HUDEP-2 (cell line): ENCODE results near the gene ZBTB24.

Experiments
- DNase-seq, 76 experiments: peaks; one replicate each; lab custom pipeline; 2025; ENCODE audit not compliant: unreplicated experiment in 76 of 76; lab: John Stamatoyannopoulos, UW

ZBTB24 gene

DNA sequence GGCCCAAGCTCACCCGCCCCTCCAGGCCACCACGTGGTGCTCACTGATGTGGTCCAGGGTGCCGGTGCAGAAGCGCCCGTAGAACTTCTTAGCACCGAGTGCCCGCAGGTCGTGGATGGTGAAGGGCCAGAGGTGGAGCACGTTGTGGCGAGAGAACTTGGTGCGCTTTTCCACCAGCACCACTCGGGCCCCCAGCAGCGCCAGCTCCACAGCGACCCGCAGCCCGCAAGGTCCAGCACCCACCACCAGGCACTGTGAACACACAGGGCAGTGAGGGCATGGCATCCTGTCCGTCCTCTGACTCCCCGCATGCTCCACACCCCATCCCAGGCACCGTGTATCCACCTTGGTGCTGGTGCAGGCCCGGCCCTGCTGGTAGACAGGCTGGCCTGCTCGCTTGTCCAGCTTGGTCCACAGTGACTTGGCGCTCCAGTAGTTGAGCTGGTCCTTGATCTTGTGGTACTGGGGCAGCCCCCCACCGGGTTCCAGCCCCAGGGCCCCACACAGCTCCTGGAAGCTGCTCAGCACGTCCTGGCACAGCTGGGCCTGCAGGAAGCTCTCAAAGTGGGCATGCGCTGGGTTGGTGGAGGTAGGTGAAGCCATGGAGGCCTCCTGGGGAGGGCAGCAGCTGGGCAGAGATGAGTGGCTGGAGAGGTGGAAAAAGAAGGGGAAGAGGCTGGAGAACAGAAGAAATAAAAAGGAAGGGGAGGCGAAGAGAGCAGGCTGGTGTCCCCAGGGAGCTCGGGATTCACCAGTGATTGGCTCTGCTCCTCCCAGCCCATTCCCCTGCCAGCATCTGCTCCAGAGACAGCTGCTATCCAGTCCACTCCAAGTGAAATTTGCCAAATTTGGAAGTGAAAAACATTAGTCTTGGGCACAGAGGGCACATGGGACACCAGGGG lies 29.2 kb downstream of the ZBTB24 start:
- no peak for DNase-seq

DNA sequence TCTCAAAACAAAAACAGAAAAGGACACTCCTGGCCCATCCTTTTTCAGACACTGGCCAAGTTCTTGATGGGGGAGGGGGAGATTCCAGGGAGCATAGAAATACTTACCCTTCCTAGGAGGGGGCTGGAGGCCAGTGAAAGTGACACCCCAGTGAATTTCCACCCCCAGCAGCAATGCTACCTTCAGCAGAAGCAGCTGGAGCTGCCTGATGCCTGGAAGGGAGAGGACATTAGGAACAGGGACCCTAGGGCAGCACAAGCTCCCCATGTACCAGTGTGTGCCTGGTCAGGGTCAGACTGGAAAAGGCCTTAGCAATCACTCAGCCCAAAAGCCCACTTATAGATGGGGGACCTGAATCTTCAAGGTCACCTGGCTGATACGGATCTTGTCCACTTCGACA lies 29.9 kb downstream of the ZBTB24 start:
- no peak for DNase-seq

DNA sequence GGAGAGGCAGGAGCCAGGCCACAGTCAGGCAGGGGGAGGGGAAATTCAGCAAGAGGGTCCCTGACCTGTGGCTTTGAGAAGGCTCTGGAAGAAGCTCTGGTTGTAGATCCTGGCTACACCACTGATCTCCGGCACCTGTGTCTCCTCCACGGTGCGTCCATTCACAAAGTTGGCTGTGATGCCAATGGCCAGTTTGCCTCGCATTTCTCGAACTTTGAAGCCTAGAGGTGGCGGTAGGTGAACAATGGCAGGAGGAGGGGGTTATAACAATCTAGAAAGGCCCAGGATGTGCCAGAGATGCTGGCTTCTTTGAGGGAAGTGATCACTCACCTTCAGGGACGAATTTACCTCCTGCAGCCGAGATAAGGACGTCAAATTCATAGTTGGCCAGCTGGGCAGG lies 30.8 kb downstream of the ZBTB24 start:
- DNase-seq, result no peak

DNA sequence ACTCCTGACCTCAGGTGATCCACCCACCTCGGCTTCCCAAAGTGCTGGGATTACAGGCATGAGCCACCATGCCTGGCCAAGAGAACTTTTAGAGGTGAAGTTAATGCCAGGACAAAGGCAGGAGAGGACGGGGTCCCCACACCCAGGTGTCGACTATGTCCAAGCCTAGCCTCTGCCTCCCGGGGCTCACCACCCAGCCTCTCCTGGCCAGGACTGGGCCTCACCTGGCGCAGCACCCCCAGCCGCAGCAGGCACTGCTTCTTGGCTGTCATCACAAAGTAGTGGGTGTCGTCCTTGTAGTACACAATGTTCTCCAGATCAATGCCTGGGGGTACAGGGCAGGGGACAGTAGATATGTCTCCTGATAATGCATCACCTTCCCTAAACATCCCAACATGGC lies 31.6 kb downstream of the ZBTB24 start:
- DNase-seq, result no peak

DNA sequence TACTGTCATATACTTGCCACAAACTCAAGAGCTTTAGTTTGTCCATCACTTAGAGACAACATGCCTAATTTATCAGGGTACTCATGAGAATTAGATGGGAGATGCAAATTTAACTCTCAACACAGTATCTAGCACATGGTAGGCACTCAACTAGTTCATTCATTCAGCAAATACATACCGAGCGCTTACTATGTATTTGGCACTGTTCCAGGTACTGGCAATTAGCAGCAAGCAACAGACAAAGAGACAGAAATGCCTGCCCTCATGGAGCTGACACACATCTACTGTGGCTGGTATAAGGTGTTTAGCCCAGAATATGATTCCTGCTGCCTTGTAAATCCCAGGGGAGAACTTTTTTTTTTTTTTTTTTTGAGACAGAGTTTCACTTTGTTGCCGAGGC lies 32.2 kb downstream of the ZBTB24 start:
- DNase-seq, result no peak

DNA sequence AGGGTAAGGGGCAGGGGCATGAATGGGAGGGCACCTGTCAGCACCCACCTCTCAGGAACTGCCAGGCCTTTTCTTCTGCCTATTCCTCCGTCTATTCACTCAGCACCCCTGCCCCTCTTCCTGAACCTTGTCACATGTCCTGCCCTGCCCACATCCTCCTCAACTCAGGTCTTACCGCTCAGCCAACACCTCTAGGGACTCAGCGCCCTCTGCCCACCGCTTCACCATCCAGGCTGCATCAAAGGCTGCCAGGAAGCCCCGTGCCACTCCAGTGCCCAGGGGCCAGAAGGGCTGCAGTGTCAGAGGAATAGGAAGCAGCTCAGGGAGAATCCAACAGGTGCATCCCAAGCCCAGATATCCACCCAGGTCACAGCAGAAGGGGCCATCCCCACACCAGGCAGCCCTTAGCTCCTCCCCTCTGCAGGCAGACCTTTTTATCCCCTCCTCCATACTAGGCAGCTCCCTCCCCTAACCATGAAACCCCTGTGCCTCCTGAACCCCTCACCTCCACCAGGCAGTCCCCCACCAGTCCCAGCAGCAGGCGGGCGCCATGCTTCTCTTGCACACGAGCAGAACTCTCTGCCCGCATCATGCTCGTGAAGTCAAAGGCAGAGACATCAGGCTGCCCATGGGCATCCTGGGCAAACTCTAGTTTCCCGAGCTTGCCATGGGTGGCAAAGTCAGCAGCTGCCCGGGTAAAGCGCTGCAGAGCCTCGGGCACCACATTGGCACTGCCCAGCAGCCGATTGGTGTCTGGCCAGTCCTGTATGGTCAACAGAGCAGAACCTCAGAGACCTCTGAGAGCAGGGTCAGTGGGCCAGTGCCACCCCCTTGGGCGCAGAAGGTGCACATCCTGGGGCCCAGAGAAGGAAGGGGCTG lies 33.0 kb downstream of the ZBTB24 start:
- DNase-seq, result no peak

DNA sequence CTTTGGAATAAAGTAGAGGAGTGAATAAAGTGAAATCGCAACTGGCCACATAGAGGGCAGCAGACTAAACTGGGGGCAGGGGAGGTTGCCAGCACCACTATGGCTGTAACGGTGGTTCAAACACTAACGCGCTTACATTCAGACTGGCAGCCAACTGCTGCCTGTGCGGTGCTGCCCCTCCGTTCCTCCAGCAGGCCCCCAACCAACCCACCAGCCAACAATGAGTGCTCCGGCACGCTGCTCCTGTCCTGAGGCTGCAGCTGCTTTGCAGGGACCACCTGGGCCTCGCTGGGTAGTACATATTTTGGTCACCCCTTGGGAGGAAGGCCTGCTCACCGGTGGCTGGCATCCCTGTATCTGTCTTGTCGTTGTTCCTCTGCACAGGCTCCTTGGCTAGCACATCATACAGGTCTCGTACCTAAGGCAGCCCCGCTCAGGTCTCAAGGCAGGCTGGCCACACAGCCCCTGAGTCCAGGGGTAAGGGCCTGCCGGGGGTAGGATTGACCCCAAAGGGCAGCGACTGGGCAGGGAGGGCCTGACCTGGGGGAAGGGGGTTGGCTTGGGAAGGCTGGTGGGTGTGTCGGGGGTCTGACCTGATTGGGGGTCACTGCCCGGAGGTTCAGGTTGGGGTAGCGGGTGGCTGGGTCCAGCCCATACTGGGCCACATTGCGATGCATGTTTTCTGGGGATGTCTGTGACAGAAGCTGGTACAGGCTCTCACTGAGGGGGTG lies 33.8 kb downstream of the ZBTB24 start:
- no peak for DNase-seq

DNA sequence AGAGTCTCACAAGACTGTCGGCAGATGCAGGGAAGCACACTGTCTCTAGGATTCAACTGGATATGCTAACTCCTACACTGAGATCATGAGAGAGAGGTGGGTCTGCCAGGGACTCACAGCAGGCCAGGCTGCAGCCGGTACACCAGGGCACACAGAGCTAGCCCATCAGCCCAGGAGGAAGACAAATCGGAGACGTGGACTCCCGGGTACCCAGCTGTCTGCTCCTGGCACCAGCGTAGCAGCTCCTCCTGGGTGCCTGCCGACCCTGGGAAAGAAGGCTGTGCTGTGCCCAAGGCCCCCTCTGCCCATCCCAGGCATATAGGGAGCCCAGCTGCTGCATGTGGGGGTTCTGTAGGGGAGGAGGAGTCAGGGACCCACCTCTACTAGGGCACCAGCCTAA lies 34.4 kb downstream of the ZBTB24 start:
- no peak for DNase-seq

DNA sequence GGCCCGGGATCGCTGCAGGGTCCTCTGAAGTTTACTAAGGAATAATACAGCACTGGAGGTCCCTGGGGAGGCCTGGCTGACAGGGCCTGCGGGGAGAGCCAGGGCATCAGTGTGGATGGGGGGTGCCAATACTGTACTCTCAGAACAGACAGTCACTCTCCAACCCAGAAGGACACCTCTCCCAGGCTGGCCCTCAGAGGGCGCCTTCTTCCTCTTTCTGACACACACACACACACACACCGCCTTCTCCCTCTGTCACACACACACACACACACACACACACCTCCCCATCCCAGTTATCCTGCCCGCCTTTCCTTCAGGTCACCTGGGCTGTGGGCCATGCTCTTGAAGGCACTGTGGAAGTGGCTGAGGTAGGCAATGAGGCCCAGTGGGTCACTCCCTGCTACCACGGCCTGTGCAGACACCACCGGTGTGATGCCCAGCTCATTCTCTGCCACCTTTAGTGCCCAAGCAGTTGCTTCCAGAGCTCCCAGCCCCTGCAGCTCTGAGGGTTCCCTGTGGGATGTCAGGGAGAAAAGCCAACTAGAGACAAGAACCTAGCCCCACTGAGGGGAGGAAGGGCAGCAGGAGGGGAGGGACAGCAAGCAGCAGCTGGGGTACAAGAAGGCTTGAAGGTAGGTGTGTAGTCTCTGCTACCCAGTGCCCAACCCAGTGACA lies 35.0 kb downstream of the ZBTB24 start:
- peak in 18 of 76 experiments; percentile 9 to 45 (median 25) for DNase-seq

DNA sequence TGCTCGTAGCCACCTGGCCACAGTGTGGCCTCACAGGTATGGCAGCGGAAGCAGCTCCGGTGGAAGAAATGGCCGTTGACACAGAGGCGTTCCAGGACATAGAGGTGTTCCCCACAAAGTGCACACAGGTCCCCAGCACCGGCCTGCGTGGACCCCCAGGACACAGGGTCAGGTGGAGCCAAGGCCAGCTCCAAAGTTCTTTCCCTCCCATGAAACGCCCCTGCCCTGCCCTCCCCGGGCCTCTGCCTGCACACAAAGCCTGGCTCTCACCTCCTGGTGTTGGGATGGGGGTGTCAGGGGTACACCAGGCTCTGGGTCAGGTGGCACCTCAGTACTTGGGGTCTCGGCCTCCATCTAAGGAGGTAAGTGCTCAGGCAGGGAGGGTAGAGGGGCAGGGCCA lies 35.9 kb downstream of the ZBTB24 start:
- DNase-seq, result no peak

DNA sequence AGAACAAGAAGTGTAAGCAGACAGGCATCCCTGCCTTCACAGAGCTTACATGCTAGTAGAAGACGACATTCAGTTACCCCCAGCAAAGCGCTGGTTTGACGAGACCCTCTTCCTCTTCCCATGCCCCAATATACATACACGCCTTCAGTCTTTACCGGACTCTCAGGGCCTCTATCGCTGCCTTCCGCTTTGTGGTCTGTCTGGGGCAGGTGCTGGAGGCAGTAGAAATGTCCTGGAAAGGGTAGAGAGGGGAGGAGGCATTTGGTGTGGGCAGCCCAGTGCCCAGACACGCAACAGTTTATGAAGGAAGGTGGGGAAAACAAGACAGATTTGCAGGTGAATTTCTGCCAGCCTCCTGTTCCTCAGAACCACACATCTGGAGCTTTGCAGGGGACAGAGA lies 36.5 kb downstream of the ZBTB24 start:
- no peak for DNase-seq

DNA sequence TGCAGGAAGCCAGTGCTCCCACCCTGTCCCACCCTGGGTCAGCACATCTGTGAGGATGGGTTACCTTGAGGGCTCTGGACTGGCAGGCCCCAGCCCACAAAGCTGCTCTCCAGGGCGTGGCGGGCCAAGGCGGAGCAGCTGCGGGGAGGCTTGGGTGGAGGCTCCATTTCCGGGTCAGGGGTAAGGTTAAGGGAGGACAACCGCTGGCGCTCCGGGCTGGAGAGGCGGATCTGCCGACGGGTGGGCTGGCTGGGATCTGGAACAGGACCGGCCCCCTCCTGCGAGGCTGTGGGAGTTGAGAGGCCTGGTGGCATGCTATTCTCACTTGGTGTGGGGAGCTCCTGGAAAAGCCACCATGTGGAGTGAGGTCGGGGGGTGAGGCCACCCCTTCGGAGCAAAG lies 36.9 kb downstream of the ZBTB24 start:
- peak in 2 of 76 experiments; percentile 10 to 28 for DNase-seq

DNA sequence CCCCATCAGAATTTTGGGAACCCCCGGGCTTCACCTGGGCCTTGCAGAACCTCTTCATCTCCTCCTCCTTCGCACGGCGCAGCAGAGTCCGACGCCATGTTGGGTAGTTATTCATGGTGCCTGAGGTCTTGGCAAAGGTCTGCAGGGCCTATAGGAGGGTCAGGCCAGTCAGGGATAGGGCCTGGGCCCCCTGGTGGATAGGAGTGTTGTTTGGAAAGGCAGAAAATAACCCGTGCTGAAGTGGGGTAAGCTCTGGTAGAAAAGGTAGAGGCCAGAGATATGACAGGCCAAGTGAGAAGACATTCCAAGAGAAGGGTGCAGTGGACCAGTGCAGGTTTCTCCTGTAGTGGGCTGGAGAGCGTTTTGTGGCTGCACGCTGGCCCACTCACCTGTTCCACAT lies 37.6 kb downstream of the ZBTB24 start:
- DNase-seq, result peak in 7 of 76 experiments; percentile 16 to 31 (median 21)

DNA sequence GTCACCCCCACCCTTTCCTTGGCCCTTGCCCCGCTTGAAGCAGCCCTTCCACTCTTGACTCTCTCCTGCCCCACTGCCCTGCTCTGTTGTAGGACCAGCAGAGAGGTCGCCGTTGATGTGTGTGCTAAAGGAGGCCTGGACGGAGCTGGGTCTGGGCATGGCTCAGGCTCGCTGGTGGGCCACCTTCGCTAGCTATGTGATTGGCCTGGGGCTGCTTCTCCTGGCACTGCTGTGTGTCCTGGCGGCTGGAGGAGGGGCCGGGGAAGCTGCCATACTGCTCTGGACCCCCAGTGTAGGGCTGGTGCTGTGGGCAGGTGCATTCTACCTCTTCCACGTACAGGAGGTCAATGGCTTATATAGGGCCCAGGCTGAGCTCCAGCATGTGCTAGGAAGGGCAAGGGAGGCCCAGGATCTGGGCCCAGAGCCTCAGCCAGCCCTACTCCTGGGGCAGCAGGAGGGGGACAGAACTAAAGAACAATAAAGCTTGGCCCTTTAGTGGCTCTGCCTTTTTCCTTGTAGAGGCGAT lies 39.5 kb downstream of the ZBTB24 start:
- DNase-seq, result no peak

DNA sequence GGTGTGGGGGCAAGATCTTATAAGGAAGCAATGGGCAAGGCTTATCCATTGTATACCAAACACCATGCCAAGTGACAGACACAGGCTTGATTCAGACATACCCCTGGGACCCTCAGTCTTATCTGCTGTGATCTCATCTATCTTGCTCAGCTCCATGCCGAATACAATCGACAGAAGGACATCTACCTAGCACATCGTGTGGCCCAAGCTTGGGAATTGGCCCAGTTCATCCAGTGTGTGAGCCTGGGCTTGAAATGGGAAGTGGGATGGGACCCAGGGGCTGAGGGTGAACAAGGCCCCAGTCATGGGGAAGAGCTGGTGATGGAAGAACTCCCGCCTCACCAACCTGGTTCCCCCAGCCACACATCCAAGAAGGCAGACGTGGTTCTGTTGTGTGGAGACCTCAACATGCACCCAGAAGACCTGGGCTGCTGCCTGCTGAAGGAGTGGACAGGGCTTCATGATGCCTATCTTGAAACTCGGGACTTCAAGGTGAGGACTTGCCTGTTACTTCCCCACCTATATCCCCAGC lies 40.6 kb downstream of the ZBTB24 start:
- DNase-seq, result no peak

DNA sequence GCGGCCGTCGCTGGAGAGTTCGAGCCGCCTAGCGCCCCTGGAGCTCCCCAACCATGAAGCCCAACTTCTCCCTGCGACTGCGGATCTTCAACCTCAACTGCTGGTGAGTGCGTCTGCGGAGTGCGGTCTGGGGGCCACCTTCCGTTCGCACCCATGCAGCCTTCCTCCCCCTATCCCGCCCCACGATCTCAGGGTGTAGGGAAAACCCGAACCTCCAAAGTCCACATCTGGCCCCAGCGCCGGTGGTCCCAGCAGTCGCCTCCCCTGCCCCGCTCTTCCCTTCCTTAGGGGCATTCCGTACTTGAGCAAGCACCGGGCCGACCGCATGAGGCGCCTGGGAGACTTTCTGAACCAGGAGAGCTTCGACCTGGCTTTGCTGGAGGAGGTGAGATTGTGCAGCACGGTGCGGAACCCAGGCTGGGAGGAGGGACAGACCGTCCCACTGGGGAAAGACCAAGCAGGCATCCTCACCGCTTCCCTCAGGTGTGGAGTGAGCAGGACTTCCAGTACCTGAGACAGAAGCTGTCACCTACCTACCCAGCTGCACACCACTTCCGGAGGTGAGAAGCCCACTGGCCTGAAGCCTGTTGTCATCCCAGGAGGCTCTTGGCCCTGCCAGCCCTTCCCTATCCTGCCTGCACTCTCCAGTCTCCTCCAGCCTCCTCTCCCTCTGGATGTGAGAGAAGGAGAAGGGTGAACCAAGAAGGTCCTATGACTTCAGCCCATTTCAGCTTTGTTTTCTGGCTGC lies 41.8 kb downstream of the ZBTB24 start:
- peak in 50 of 76 experiments; percentile 15 to 91 (median 46) for DNase-seq

DNA sequence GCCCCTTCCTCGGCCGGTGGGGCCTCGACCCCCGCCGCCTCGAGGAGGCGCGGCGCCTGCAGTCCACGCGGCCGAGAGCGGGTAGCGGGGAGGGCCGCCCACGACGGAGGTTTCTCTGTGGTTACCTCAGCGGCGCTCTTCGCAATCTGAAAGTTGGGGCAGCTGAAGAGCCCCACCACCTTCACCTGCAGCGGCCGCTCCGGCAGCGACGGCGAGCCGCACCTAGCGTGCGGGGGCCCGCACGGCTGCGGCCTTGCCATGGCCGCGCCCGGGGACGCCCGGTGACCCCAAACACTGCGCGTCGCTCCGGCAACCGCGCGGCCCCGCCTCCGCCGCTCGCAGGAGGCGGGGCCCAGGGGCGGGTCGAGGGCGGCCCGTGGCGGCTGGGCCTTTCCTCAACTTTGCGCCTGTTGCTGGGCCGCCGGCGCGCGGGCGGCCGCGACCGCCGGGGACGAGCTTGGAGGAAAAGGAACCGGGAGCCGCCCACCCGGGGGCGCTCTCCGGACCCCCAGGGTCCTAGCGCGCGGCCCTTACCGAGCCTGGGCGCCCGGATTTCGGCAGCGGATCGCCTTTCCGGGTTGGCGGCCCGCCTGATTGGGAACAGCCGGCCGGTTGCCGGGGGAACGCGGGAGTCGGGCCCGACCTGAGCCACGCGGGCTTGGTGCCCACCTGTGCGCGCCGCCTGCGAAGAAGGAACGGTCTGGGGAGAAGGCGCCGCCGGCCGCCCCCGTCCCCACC lies 42.5 kb downstream of the ZBTB24 start, which contains the start of the genes PPIL6 and SMPD2:
PPIL6 (minus strand) TSS at position 298 of the 738 bp plus-strand sequence; CDS start at position 260, 38 bp downstream.
SMPD2 (plus strand) TSS at position 394 of the 738 bp plus-strand sequence. CDS start 398 bp downstream, outside the sequence.
- peak in 73 of 76 experiments; percentile 27 to 91 (median 79) for DNase-seq

DNA sequence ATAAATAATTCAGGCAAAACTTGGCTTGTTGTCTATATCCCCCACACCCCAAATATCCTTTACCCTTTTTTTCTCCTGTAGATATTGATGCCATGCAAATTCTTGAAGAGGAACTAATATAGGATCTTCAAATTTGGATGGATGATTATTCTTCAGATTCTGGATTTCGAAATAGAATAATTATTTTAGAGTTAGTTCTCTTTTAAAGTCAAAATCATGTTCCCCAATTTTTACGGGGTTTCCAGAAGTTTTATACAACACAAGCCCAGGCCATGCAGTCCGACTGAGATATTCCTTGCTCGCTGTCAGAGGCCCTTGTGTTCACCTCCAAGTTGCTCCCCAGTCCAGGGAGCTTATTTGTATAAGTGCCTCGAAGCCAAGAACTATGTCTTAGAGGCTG lies 47.0 kb downstream of the ZBTB24 start:
- no peak for DNase-seq
